H1 (cell line): ENCODE results near the gene PPIC. TPM values are rescaled to one million over a fixed set of nuclear protein-coding genes. Genes with fewer than 3 reads are reported as not detected.

Source experiments
- polyA plus RNA-seq, 7 experiments: library from polyadenylated mRNA; depleted of rRNA in 3 of 7; stranded (reverse) in 5 of 7; unstranded in 2 of 7; fragments of >200 nt in 5 of 7; fragments of 200-250 nt in 2 of 7; gene quantifications; 1 replicate in 5 of 7; 2 replicates in 1 of 7; 4 replicates in 1 of 7; pipeline versions ENCODE4 v1.2.1 to v1.2.3, GENCODE V29; 2011 to 2013; ENCODE audit warnings: missing spikeins in 2 of 7, mixed read lengths in 2 of 7
- small RNA-seq: library from polyadenylated mRNA; stranded (forward); fragments of <200 nt; extraction: miRNeasy Mini kit (QIAGEN cat#:217004); gene quantifications from one replicate; pipeline ENCODE3, GENCODE V24; 2013; ENCODE audit not compliant: insufficient read depth
- total RNA-seq: library from RNA; stranded (reverse); fragmentation: NEBNext Ultra II Directional; extraction: Animal tissue kit (Norgen Biotek cat#: 25700); gene quantifications from 2 replicates; pipeline ENCODE4 v1.2.1, GENCODE V29; 2021

PPIC gene
- total and polyA plus RNA-seq, 2 of the 8 experiments (the other 6 are each of a cell fraction or from before 2014, with no cell fraction given): 8.5 to 10.4 TPM

Small RNAs within 50 kb of the gene (small RNA-seq; reads per million reads assigned to genes)
- gene RN7SL689P (not detected), gene RN7SL711P (not detected)

Other genes starting within 250 kb of the PPIC start
- gene SNX24, start 191.1 kb downstream of the PPIC start, total RNA-seq: 14.3 and 16.0 TPM in 2 replicates
- gene SNX24, start 191.1 kb downstream of the PPIC start, polyA plus RNA-seq (2011; rRNA removed): 4.8 and 7.3 TPM in 2 replicates
- gene PRDM6, start 52.5 kb upstream of the PPIC start, total RNA-seq: 0.04 and 0.08 TPM in 2 replicates
- 0.08 and 0.17 TPM in 2 replicates for gene PRDM6, start 52.5 kb upstream of the PPIC start, polyA plus RNA-seq (2011; rRNA removed)